Measurements from ENCODE around the gene MAPT.

The MAPT gene

GRCh38 chr17:46038937-46039336, 144.6 kb downstream of the MAPT start:
- Histone ChIP-seq H3K9me3 (ENCODE audit: insufficient read depth, low read length, severe bottlenecking) (no peaks in the 10 kb centered on the region), H3K4me2 (ENCODE audit: insufficient read depth, low read length) (no peak overlapping the region), H3K4me3 (ENCODE audit: low read depth in 1 of 2, low read length in 2 of 2) (no peak overlapping the region), H4K20me1 (ENCODE audit: insufficient read depth, low read length) (peaks cover 15% of the 10 kb centered on the region), H3K27me3 (ENCODE audit: insufficient read depth, low read length, poor library complexity) (no peaks in the 10 kb centered on the region), H2AFZ (ENCODE audit: low read depth, low read length) (no peak overlapping the region), H3K27ac (ENCODE audit: low read length) (no peak overlapping the region), H3K4me1 (ENCODE audit: insufficient read depth, low read length) (no peaks in the 10 kb centered on the region), H3K36me3 (ENCODE audit: insufficient read depth, low read length) (peaks cover 99% of the 10 kb centered on the region), H3K79me2 (ENCODE audit: insufficient read depth, low read length) (peaks cover 9% of the 10 kb centered on the region; the same call in 1 of the 2 replicates), H3K9ac (ENCODE audit: low read depth, low read length) (no peak overlapping the region)
- DNase-seq: no peak
- TF ChIP-seq EZH2 (IDR thresholded peaks at IDR 0.05; ENCODE audit: borderline replicate concordance, low read depth, low read length, severe bottlenecking) (no peak), CTCF (IDR thresholded peaks at IDR 0.05; ENCODE audit: borderline replicate concordance, extremely low read depth, low read length, poor library complexity, severe bottlenecking) (no peak)
- no peak for ATAC-seq (ENCODE audit: insufficient read depth, low read depth)

GRCh38 chr17:46039592-46040186, 145.3 kb downstream of the MAPT start:
- Histone ChIP-seq H3K9ac (ENCODE audit: low read depth, low read length) (no peak overlapping the region), H3K27me3 (ENCODE audit: insufficient read depth, low read length, poor library complexity) (no peaks in the 10 kb centered on the region), H3K4me1 (ENCODE audit: insufficient read depth, low read length) (no peaks in the 10 kb centered on the region), H3K9me3 (ENCODE audit: insufficient read depth, low read length, severe bottlenecking) (no peaks in the 10 kb centered on the region), H3K36me3 (ENCODE audit: insufficient read depth, low read length) (peaks cover 99% of the 10 kb centered on the region), H3K27ac (ENCODE audit: low read length) (no peak overlapping the region), H4K20me1 (ENCODE audit: insufficient read depth, low read length) (peaks cover 15% of the 10 kb centered on the region), H3K4me2 (ENCODE audit: insufficient read depth, low read length) (no peak overlapping the region), H2AFZ (ENCODE audit: low read depth, low read length) (no peak overlapping the region), H3K4me3 (ENCODE audit: low read depth in 1 of 2, low read length in 2 of 2) (no peak overlapping the region), H3K79me2 (ENCODE audit: insufficient read depth, low read length) (peaks cover 13% of the 10 kb centered on the region; the same call in 1 of the 2 replicates)
- no peak for DNase-seq
- no peak for ATAC-seq (ENCODE audit: insufficient read depth, low read depth)
- TF ChIP-seq CTCF (IDR thresholded peaks at IDR 0.05; ENCODE audit: borderline replicate concordance, extremely low read depth, low read length, poor library complexity, severe bottlenecking): no peak
- TF ChIP-seq EZH2 (IDR thresholded peaks at IDR 0.05; ENCODE audit: borderline replicate concordance, low read depth, low read length, severe bottlenecking): no peak

GRCh38 chr17:46042246-46042645, 147.9 kb downstream of the MAPT start:
- Histone ChIP-seq H3K4me3 (ENCODE audit: low read depth in 1 of 2, low read length in 2 of 2) (no peak overlapping the region), H3K9ac (ENCODE audit: low read depth, low read length) (no peak overlapping the region), H3K9me3 (ENCODE audit: insufficient read depth, low read length, severe bottlenecking) (no peaks in the 10 kb centered on the region), H3K4me2 (ENCODE audit: insufficient read depth, low read length) (no peak overlapping the region), H3K27me3 (ENCODE audit: insufficient read depth, low read length, poor library complexity) (no peaks in the 10 kb centered on the region), H3K79me2 (ENCODE audit: insufficient read depth, low read length) (peaks cover 18% of the 10 kb centered on the region; the same call in 1 of the 2 replicates), H4K20me1 (ENCODE audit: insufficient read depth, low read length) (peaks cover 18% of the 10 kb centered on the region), H3K27ac (ENCODE audit: low read length) (no peak overlapping the region), H2AFZ (ENCODE audit: low read depth, low read length) (no peak overlapping the region), H3K4me1 (ENCODE audit: insufficient read depth, low read length) (no peaks in the 10 kb centered on the region), H3K36me3 (ENCODE audit: insufficient read depth, low read length) (peaks cover 97% of the 10 kb centered on the region)
- DNase-seq (no peak), ATAC-seq (ENCODE audit: insufficient read depth, low read depth) (no peak)
- no peak for TF ChIP-seq CTCF (IDR thresholded peaks at IDR 0.05; ENCODE audit: borderline replicate concordance, extremely low read depth, low read length, poor library complexity, severe bottlenecking)
- no peak for TF ChIP-seq EZH2 (IDR thresholded peaks at IDR 0.05; ENCODE audit: borderline replicate concordance, low read depth, low read length, severe bottlenecking)
